Spleen (tissue), 7 donors: Measurements from ENCODE around the gene TMEM151A.

Source experiments
- CTCF ChIP-seq, 11 experiments: fragments of 200-600 bp in 7 of 11; fragments of 450-650 bp in 4 of 11; sonication (generic) in 4 of 11; IDR thresholded peaks in 8 of 11; conservative IDR thresholded peaks in 3 of 11; 1 replicate in 7 of 11; 2 replicates in 4 of 11; pipeline versions ENCODE4 v1.4.0 to v1.8.0; 2016 to 2021; ENCODE audit warnings: antibody characterized with exemption in 11 of 11, inconsistent platforms in 4 of 11, mild to moderate bottlenecking in 1 of 11
- POLR2A ChIP-seq, 3 donors: fragments of 450-650 bp; IDR thresholded peaks; one replicate each; pipeline ENCODE4 v1.5.1; 2017; ENCODE audit warnings: antibody characterized with exemption in 3 of 3, mild to moderate bottlenecking in 1 of 3
- donor health status: DM: no; HTN: no; CAD: no; lungs with moderate emphysema.
- donor health status: DM: no; HTN: no; CAD: no.
- donor health status: DM: no; HTN: no; CAD: no.

DNA sequence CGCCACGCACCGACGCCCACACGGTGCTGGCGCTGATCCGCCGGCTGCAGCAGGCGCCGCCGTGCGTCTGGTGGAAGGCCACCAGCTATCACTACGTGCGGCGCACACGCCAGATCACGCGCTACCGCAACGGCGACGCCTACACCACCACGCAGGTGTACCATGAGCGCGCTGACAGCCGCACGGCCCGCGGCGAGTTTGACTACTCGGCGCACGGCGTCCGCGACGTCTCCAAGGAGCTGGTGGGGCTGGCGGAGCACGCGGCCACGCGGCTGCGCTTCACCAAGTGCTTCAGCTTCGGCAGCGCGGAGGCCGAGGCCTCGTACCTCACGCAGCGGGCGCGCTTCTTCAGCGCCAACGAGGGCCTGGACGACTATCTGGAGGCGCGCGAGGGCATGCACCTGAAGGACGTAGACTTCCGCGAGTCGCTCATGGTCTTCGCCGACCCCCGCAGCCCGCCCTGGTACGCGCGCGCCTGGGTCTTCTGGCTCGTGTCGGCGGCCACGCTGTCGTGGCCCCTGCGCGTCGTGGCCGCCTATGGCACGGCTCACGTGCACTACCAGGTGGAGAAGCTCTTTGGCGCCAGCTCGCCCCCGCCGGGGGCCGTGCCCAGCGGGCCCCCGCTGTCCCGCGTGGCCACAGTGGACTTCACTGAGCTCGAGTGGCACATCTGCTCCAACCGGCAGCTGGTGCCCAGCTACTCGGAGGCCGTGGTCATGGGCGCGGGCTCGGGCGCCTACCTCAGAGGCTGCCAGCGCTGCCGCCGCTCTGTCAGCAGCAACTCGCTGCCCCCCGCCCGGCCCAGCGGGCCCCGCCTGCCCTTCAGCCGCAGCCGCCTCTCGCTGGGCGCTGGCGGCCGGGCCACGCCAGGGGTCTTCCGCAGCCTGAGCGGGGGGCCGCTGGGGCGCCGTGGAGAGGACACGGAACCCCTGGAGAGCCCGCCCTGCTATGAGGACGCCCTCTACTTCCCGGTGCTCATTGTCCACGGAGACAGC is 3.2 kb downstream of the TMEM151A start:
- no peak for TF ChIP-seq CTCF (IDR thresholded peaks at IDR 0.05 in 8 of 11, conservative IDR thresholded peaks at IDR 0.05 in 3 of 11)
- TF ChIP-seq POLR2A (IDR thresholded peaks at IDR 0.05), result no peak
